ENCODE data around the gene SMIM1. TPM values are rescaled to one million over a fixed set of nuclear protein-coding genes. Genes with fewer than 3 reads are reported as not detected.
"Not testable (repeated sequence)": the region's sequence is repeated elsewhere in the genome, so short reads cannot be mapped to it uniquely, and the experiment has no call there.

SMIM1 gene
- total RNA-seq, 2 donors from 2014 or later, result 25.4 to 35.9 TPM

GRCh38 chr1:3748316-3748900 lies 24.1 kb upstream of the SMIM1 start:
- intact Hi-C loops (cut with DNase I); DNase-seq; ATAC-seq: not testable (repeated sequence)

GRCh38 chr1:3749512-3749911 lies 23.0 kb upstream of the SMIM1 start:
- ATAC-seq (no peak), DNase-seq (no peak)
- intact Hi-C loops (cut with DNase I), result no loop called here

DNA sequence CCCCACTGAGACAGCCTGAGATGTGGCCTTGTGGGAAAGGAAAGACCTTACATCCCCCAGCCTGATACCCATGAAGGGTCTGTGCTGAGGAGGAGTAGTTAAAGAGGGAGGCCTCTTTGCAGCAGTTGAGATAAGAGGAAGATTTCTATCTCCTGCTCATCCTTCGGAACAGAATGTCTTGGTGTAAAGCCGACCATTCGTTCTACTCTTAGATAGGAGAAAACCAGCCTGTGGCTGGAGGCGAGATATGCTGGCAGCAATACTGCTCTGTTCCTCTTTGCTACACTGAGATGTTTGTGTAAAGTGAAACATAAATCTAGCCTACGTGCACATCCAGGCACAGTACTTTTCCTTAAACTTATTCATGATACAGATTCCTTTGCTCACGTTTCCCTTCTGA lies 21.8 kb upstream of the SMIM1 start:
- DNase-seq (no peak), ATAC-seq (no peak)
- intact Hi-C loops (cut with DNase I), result no loop called here

DNA sequence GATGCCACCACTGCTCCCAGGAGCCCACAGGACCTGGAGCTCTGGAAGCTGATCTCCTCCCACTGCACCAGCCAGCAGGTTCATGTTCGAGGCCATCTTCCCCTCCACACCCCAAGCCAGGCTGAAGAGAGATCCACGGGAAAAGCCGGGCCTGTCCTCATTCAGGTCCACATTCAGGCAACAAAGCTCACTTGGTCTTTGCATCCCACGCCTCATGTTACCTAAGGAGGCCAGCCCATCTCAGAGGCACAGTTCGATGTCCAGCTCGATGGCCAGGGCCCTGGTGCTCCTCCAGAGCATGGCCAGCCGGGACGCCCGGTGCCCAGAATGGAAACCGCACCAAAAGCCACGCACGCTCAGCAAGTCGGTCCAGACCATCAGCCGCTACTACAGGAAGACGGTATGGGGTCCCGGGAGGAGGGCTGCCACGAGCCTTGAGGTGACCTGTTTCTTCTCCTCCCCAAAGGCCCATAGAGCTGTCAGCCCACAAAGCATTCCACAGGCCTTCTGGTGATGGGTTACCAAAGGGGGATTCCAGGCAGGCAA lies 20.1 kb upstream of the SMIM1 start, which contains the start of gene CCDC27:
Gene CCDC27, plus strand, starts transcription at position 51 of the 546 bp plus-strand sequence. Its CDS starts 32 bp downstream, at position 83.
- ATAC-seq, result no peak
- intact Hi-C loops (cut with DNase I), result no loop called here
- DNase-seq, result no peak

- intact Hi-C loops (cut with DNase I), result no loop called here
- DNase-seq, result no peak
- no peak for ATAC-seq
These were observed 18.7 kb upstream of the SMIM1 start for GRCh38 chr1:3753656-3754454.

- intact Hi-C loops (cut with DNase I), result no loop called here
- no peak for DNase-seq
- no peak for ATAC-seq
These were observed 16.2 kb upstream of the SMIM1 start for GRCh38 chr1:3756394-3756793.

DNA sequence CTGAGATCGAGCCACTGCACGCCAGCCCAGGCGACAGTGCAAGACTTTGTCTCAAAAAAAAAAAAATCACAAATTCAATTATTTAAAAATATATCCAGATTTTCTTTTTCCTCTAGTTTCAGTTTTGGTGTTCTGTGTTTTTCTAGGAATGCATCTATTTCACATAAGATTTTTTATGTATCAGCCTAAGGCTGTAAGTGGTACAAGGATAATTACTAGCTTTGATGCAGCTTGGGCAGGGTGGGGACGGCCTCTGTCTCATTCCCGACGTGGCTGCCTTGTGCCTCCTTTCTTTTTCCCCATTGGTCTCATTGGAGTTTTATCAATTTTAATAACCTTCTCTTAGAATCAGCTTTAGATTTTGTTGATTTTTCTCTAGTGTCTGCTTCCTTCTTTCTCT lies 13.4 kb upstream of the SMIM1 start:
- no peak for DNase-seq
- intact Hi-C loops (cut with DNase I), result no loop called here
- no peak for ATAC-seq

GRCh38 chr1:3759796-3760195 lies 12.8 kb upstream of the SMIM1 start:
- intact Hi-C loops (cut with DNase I), result no loop called here
- ATAC-seq, result no peak
- DNase-seq, result no peak

DNA sequence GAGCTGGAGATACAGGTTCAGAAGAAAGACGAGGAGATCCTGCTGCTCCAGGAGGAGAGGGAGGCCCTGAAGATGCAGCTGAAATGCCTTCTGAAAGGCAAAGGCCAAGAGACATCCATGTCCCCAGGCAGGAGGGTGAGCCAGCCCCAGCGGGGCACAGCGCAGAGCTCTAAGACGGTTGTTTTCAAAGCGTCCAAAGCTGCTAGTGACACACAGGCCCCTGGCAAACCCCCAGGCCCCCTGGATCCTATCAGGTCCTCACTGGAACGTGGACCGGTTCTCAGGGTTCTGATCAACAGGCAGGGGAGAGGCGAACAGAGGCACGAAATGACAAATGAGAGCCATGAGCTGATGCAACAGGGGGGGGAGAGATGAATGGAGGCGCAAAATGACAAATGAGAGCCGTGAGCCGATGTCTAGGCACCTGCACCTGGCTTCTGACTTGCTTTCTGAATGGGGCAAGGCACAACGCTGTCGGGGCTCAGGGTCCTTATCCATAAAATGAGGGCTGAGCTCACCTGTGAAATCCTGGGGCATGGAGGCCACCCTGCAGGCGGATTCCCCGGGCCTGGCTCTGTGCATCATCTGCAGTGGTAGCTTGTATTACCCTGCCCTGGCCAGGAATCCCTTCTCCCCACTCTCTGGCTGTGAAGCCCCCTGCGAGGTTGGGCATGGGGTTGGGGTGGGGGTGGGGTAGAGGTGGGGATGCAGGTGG lies 11.1 kb upstream of the SMIM1 start:
- intact Hi-C loops (cut with DNase I), result no loop called here
- ATAC-seq, result no peak
- no peak for DNase-seq

DNA sequence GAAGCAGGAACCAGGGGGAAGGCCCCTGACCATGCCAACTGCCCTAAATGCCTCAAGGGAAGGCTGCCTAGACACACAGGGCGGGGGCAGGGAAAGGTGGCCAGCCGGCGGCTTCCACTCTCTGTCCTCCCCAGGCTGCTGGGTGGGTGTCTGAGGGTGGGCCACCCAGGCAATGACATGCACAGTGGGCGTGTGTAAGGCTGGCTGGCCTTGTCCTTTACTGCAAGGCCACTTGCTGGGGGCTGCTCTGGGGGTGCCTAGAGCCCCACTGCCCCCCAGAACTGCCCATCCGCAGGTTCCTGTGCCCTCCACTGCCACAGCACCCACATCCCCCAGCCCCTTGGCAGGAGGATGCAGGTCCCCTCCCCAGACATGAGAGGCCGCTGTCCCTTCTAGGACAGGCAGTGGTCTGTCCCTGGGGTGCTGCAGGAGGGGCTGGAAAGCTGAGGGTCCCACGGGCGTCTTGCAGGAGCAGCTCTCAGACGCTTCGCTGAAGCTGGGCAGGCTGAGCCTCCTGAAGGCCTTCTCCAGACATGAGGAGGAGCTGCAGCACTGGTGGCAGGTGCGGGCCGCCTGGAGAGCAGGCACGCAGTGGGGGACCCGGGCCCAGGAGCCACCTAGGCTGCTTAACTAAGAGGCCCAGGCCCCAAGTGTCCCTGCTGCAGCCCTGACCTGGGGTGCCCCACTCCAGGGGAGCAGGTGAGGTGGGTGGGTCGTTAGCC lies 10.2 kb upstream of the SMIM1 start:
- ATAC-seq, result no peak
- intact Hi-C loops (cut with DNase I), result no loop called here
- no peak for DNase-seq

GRCh38 chr1:3762873-3763228 lies 9.7 kb upstream of the SMIM1 start:
- intact Hi-C loops (cut with DNase I), result no loop called here
- peak in 1 of 2 donors; percentile 5 for ATAC-seq
- DNase-seq, result no peak

DNA sequence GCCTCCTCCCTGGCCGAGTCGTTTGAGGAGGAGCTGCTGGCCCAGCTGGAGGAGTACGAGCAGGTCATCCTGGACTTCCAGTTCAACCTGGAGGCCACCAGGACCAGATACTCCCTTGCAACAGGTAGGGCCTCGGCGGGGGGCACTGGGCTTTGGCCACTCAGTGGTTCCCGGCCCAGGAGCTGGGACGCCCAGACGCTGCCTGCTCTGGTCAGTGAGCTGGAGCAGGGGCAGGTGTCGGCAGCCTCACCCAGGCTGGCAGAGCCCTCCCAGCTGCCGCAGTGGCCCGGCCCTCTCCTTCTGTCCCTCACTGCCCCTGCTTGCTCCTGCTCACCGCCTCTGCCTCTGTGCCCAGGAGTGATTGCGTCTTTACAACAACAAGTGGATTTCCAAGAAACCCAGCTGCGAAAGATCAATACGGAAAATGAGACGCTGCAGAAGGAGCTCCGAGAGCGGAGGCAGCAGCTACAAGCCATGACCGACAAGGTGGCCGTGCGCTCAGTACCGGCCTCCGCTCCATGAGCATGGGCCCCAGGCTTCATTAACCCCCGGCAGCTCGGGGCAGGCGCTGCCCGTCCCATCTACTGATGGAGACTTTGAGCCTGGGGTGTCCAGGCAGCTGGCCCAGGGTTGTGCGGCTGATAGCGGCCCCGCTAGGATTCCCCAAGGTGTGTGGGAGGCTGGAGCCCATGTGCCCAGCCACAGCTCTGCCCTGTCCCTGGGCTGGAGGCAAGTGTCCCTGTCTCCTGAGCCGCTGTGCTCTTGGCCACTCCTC lies 9.0 kb upstream of the SMIM1 start:
- intact Hi-C loops (cut with DNase I), result no loop called here
- ATAC-seq, result no peak
- no peak for DNase-seq

DNA sequence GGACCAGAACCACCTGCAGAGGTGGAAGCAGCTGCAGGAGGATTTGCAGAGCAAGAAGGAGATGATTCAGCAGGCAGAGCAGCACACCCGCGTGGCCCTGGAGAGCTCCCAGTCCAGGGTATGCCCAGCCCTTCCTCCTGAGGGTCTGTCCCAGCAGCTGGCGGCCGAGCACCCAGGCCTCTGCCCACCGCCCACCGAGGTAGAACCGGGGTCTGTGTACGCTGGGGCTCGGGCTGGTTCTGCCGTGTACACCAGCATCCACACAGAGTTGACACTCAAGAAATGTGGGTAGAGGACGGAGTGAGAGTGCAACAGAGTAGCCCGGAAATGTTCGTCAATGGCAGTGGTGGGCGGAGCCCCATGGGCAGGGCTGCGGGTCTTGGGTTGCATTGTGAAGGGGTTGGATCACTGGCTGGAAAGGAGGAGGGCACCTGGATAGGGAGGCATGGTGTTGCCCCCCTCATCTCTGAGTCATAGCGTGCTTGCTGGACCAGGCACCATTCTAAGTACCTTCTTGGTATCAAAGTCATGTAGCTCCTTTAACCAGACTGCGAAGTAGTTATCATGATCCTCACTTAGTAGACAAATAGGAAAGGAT lies 5.1 kb upstream of the SMIM1 start:
- no peak for DNase-seq
- intact Hi-C loops (cut with DNase I), result no loop called here
- ATAC-seq, result no peak

DNA sequence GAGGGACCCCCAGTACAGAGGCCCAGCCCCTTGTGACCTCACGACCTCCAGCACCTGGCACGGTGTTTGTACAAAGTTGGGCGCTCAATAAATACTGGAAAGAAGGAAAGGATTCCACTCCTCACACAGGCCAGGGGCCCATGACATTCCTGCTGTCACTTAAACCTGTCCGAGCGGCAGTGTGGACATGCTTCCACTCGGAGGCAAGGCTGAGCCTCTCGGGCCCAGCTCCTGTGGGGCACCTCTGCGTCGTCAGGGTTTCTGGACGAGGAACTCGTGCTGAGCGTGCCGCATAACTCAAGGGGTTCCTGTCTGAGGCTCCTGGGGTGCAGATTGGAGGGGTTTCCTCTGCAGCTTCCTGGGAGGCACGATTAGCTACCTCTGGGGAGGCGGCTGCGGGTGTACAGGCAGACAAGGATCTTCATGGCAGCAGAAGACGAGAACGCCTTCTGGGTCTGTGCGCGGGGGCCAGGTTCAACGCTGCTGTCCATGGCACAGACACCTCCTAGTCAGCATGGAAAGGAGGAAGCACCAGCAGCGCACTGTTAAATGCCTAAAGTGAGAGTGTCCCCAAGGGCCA lies 3.6 kb upstream of the SMIM1 start:
- ATAC-seq (no peak), DNase-seq (no peak)
- intact Hi-C loops (cut with DNase I), result no loop called here

DNA sequence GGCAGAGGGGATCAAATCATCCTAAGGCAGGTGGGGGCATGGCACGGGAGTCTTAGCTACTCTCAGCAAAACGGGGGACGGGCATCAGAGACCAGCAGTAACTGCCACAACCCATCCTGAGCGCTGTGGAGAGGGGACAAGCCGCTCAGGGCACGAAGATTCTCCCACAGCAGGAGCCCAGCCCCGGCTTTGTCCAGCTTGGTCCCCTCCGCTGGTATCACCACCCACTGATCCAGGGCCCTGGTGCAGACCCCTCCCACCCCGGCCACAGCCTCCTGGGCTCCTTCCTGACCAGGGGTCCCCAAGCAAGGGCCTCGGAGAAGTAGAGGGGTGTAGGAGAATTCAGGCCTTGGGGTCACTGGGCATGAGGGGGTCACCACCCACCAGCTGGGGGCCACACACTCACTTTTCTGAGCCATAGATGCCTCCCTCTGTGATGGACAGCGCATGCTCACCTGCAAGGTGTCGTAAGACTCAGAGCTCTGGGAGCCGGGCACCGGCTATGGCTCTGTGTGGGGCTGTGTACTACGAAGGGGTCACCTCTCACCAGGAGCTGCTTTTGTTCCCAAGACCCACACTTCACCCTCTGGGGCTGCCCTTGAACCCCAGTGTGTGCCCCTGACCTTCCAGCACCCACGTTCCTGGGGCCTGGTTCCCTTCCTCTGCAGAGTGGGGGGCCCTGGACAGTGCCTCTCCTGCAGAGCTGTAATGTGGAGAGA lies 2.3 kb upstream of the SMIM1 start:
- no peak for DNase-seq
- no peak for ATAC-seq
- intact Hi-C loops (cut with DNase I), result no loop called here

- ATAC-seq (peak in 1 of 2 donors; percentile 4), DNase-seq (no peak)
- intact Hi-C loops (cut with DNase I), result no loop called here
These were observed 1.2 kb upstream of the SMIM1 start for GRCh38 chr1:3771108-3772026.

Measured in left cardiac atrium (tissue), 4 donors.